Ramos (cell line): ENCODE results near the gene UBE3A.

Experiments
- in situ Hi-C: fragments of 300-500 bp; cut with MboI; formaldehyde crosslinking; loops from one replicate; pipeline ENCODE4 v1.14.3; 2022; ENCODE audit warnings: low sequenced_read_pairs; ENCODE audit not compliant: unreplicated experiment

The UBE3A gene

DNA sequence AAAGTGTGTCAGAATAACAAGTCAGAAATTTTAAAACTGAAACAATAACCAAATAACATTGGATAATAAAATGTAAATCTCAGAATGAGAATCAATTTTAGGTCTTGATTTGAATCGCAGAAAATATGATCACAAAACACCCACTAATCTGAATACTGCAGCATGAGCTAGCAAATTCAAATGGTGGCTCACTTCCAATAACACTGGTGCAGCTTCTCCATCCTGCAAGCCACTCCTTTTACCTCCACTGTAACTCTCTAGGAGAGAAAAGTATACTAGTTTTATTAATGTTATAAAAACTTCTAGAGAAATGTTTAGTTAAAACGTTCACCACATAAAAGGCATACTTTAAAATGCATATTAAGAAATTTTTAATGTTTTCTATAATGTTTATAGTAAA lies 30.4 kb downstream of the UBE3A start:
- in situ Hi-C loops = no loop called here

DNA sequence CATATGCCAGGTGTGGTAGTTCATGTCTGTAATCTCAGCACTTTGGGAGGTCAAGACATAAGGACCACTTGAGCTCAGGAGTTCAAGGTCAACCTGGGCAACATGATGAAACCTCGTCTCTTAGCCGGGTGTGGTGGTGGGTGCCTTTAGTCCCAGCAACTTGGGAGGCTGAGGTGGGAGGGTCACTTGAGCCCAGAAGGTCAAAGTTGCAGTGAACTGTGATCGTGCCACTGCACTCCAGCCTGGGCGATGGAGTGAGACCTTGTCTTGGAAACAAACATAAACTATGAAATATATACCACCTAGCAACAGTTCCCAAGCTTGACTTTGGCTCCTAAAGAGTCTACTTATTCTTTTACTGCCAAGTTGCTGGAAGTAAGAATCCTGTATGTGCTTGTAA lies 30.9 kb downstream of the UBE3A start:
- in situ Hi-C loops = no loop called here

DNA sequence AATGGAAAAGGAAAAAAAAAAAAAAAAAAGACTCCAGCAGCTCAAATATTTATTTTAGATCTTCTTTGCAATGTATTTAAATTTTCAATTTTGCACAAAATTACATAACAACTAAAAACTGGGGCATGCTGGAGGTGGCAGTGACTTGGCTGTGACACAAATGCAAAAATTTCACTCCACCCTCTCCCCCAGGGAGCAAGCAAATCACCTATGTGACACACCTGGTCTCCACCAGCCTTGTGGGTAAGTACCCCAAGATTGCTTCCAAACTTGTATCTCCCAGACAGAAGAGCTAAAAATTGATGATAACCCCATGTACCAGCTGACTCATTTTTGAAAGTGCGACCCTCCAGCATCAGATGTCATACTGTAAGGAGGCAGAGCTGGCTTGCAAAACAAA lies 32.0 kb downstream of the UBE3A start:
- in situ Hi-C loops = no loop called here

DNA sequence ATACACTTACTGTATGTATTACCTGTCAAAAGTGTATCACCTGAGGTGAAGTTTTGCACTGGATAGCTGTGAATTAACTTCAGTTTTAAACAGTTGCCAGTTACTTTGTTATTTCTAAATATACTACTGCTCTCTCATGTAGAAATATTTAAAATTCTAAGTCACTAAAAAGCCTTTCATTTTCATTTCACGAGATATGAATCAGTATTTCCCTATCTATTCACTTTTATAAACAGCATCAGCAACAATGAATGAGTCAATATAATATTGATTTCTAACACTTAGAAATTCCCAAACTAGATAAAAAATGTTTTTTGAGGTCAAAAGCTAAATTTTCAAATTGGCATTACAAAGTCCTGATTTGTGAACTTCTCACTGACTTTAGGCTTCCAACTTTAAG lies 32.6 kb downstream of the UBE3A start:
- in situ Hi-C loops = no loop called here

DNA sequence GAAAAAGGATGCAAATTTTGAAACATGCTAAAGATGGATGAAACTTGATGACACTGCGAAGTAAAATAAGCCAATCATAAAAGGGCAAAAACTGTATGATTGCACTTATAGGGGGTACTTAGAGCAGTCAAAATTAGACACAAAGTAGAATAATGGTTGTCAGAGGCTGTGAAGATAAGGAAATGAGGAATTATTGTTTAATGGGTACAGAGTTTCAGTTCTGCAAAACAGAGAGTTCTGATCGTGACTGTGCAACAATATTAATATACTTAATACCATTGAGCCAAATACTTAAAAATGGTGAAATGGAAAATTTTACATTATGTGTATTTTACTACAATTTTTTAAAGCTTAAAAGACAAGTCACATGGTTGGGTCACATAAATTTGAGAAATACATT lies 35.1 kb downstream of the UBE3A start:
- in situ Hi-C loops = no loop called here

DNA sequence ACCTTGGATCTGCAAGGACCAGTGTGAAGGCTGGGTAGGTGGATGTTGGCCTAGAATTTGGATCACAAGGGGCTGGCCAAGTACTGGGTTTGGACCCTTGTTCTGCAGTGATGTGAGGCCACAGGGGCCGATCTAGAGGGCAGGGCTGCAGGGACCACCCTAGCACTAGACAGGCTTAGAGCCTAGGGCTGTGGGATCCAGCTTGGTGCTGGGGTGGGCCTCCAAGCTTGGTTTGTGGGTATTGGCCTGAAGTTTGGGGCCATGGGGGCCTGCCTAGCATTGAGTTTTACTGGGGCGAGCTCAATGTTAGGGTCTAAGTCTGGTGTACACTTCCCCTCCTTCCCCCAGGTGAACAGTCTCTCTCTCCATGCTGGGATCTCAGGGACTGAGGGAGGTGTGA lies 36.5 kb downstream of the UBE3A start:
- in situ Hi-C loops = no loop called here

DNA sequence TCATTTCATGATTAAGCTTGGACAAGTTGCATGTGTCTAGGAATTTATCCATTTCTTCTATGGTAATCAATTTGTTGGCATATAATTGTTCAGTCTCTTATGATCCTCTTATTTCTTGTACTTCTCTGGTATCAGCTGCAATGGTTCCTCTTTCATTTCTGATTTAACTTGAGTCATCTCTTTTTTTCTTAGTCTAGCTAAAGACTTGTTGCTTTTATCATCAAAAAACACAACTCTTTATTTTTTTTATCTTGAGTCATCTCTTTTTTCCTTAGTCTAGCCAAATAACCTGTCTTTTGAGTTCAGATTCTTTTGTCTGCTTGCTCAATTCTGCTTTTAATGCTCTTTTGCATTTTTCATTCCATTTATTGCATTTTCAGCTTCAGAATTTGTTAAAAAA lies 37.3 kb downstream of the UBE3A start:
- in situ Hi-C loops = no loop called here

DNA sequence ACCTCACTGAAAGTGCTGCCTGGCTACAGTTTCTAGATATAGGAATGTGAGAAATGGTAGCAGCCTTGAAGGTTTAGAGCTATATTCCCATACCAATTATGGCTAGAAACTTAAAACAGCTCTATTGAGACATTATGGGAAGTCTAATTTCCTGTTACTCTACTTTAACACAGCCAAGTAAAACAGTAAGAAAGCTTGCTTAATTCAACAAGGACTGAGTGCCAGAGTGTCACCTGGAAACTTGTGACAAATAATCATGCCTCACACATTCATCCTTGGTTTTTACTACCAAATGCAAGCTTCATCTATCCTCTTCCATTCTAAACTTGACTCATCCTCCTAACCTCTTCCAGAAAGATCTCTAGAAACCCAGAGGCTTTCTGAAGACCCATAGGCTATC lies 41.7 kb downstream of the UBE3A start:
- in situ Hi-C loops = no loop called here

DNA sequence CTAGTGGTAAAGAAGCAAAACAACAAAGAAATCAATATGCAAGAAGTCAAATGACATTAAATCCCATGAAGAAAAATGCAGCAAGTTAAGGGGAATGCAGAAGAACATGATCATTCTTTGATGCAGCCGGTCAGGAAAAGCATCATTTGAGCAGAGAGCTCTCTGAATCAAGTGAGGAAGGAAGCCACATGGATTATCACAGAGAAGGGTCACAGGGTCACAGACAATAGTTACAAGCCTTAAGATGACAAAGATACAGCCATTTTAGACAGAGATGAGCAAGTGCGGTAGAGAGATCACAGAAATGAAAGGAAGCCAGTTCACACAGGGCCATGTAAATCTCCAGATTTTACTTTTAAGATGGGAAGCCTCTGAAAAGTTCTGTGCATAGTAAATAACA lies 43.9 kb downstream of the UBE3A start:
- in situ Hi-C loops = no loop called here

DNA sequence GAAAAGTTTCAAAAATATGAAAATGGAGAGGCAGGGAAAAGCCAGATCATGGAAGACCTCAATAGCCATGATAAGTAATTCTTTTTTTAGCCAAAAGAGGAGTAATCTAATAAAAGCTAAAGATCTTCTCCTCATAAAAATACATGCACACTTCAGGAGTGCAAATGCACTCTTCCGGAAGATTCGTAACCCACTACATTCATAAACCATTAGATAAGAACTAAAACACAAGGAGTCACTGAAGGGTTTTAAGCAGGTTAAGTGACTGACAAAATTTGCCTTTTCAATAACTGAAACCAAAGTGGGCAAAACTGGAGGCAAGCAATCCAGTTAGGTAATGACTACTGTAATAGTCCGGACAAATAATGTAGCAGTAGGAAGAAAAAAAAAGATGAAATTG lies 46.0 kb downstream of the UBE3A start:
- in situ Hi-C loops = no loop called here

DNA sequence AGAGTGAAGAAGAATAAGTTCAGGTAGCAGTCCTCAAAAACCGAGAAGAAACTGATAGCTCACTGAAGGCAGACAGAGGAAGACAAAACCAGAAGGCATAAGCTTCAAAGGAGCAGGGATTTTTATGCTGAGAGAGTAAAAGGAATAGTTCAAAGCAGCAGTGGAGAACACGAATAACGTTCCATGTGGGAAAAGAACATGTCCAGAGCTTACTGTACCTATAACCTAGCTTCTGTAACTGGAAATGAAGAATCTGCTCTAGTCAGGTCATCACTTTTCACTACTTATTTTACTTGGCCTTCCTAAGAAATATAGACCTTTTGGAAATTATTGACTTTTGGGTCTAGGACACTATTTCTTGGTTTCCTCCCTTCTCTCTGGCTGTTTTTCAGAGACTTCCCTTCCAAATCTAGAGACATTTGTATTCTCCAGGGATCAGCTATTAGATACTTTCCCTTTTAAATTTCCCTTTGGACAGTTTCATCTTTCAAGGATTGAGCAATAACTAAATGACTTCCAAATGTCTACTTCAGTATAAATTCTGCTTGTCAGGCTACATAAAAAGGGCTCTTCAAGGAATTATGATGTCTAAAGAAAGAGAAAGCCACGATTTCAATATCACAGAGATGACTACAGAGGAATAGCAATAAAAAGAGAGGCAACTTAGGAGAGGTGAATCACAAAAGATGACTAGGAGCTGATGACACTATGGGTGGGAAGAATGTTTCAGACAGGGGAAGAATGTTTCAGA lies 46.7 kb downstream of the UBE3A start:
- in situ Hi-C loops = no loop called here

DNA sequence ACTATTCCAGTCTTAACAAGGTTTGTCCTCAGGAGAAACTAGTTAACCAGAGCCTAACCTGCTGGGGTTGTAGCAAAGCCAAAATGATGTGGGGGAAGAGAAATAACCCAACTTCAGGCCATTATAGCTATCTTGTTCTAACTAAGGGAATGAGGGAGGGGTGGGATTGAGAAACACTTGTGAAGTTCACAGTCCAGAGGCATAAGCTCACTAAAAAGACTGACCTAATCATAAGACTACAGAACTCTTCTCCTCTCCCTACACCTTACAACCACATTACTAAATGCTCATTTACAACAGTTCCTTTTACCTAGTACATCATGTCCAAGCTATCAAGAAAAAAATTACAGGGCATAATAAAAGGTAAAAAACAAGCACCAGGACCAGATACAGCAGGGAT lies 52.8 kb downstream of the UBE3A start:
- in situ Hi-C loops = no loop called here

DNA sequence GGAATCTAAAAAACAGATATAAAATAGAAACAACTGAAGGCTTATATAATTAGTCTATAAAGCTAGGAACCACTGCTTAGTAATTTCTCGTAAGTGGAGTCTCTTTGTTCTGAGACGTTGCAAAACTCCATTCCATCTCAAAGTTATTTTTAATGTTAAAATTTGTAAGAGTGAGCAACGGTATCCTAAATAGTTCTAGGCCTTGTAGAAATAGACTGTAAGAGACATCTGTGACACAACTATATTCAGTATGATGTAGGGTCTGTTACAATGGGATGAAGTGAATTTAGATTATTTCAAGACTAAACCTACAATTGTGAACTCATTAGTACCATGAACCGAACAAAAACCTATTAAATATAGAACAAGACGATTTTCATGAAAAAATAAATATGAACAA lies 57.2 kb downstream of the UBE3A start:
- in situ Hi-C loops = no loop called here

DNA sequence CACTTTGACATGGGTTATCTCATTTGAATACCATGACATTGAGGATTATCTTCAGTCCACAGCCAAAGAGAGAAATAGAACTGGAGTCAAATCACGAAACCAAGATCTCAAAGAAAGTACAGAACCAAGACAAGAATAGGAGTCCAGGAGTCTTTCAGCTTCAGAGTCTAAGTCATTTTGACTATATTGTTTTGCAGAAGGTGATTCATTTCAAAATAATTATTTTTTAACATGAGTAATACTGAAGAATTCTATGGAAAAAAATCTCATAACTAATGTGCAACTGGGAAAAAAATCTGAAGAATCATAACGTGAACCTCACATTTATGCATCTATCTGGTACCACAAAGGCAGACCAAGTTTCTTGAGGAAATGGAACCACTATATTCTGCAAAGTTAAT lies 60.3 kb downstream of the UBE3A start:
- in situ Hi-C loops = no loop called here

DNA sequence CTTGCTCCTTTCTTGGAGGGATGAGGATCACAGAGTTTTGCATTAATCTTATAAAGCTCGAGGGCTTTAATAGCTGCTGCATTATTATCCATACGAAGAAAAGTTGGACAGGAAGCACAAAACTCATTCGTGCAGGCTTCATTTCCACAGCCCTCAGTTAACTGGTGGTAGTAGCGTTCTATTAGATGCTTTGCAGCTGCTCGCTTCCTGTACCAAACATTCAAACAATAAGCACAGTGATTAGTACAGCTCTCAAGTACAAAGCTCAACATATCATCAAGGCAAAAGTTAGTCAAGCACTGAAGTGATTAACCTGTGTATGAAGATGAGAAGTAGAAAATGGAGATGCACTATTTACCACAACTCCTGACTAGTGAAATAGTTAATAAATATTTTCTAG lies 63.3 kb downstream of the UBE3A start:
- in situ Hi-C loops = no loop called here

DNA sequence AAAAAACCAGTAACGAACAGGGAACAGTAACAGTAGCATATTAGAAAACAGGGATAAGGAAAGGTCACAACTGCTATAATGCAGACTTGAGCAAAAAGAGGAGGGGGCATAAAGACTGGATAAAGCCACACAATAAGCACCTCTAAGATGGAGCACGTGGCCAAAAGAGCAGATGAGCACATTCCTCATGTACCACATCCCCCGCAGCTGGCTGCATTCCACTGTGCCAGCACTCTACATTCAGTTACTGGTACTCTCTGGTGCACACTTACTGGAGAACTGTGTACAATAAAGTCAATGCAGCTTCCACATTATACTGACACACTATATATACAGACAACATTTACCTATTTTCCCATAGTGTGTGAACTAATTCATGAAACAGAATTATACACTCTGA lies 64.7 kb downstream of the UBE3A start:
- in situ Hi-C loops = no loop called here

DNA sequence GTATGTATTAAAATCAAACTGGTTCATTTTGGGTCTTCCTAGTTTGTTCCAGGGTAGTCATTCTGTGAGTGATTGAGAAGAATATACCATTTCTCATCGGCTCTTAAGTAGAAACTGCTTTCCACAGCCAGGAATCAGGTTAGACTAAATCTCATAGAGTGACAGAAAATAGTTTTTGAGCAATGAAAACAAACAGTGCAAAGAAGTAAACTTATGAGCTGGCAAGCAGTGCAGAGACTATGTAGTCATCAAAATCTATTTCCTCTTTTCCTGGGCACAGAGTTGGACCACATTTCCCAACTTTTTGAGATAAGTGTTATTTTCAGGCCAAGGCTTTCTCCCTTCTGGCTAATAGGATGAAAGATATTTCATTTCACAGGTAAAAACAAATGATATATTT lies 66.5 kb downstream of the UBE3A start:
- in situ Hi-C loops = no loop called here

DNA sequence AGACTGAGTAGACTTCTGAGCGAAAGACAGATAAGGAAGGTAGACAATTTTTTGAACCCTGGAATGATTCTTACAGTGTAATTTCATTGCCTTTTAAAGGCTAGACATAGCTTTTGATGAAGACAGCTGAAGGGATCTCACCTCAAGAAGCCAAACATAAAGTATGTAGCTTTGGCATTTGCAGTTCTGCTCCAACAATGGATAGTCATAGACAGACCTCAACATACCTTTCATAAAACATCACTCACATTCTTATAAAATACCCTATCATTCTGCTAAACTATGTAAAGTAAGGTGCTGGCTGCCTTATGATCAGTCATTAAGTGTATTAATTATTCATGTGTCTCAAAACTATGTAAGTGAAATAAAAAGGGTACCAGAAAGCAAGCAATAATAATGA lies 70.0 kb downstream of the UBE3A start:
- in situ Hi-C loops = no loop called here

DNA sequence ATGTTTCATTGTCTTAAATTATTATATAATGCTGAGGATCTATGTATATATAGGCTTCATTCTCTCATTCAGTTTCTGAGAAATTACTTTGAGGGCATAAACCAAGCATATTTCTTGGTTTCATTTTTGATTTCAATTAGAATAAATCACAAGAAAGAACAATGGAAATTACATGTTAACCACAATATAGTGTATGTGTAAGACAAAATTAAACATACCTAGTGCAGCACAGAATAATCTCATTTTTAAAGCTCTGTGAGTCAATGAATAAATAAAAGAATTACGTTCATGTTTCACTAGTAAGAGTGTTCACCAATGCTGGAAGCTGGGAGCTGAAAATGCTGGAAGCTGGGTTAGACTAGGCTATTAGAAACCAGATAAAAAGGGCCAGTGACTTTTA lies 72.8 kb downstream of the UBE3A start:
- in situ Hi-C loops = no loop called here

DNA sequence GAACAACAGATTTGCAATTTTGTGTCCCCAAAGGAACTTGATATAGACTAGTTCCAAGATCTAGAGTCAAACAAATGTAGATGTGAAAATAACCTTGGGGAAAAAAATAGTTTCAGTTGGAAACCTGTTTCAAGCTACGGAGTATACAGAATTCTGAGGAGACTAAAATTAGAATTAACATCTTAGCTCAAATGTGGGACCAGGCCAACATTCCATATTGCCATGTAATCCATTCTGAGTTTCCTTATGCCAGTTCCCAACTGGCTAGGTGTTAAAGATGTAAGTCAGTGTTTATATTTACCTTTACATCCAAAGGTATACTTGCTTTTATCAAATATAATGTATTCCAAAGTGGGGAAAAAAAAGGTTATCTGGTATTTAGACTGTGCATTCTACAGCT lies 76.3 kb downstream of the UBE3A start:
- in situ Hi-C loops = no loop called here

DNA sequence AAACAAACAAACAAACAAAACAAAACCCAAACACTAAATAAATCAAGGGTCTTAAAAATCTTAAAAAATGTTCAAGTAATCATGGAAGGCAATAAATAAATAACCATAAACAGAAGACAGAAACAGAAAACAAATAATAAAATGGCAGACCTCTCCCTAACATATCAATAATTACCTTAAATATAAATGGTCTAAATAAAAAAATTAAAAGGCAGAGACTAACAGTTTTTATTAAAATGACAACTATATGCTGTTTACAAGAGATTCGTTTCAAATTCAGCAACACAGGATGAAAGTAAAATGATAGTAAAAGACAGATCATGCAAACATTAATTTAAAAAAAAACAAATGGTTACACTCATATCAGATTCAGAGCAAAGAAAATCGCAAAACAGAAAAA lies 91.1 kb downstream of the UBE3A start:
- in situ Hi-C loops = no loop called here

DNA sequence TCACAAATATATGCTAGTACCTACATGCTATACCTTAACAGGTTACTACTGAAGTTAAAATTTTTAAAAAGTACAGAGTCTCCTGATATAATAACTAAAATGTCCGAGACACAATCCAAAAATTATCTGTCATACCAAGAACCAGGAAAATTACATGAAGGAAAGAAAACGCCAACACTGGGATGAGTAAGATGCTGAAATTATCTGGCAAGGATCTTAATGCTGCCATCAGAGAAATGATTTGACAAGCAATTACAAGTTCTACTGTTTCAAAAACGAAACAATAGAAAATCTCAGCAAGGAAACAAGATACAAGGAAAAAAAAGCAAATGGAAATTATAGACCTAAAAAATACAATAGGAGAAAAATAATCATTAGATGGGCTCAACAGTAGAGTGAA lies 92.5 kb downstream of the UBE3A start:
- in situ Hi-C loops = no loop called here

DNA sequence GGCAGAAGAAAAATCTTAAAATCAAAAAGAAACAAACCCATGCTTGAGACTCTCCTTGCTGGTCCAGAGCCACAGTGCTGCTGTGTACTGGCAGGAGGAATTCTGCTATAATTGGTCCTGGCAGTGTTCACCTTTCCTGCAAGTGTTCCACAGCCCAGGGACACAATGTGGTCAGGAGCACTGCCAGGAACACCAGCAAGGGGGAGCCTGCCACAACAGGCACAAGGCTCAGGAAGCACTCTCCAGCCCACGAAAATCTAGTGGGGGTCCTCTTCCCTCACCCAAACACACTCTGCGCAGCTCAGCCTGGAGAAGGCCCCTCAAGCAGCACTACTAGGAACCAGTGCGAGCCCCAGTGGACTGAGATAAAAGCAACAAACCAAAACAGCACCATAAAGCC lies 92.9 kb downstream of the UBE3A start:
- in situ Hi-C loops = no loop called here
